HG02938 (cell line): ENCODE measurements around the gene SLC22A5.
A peak's percentile ranks its signal among the peaks of the same experiment; 100 is the strongest.
"Not testable (repeated sequence)": the region's sequence is repeated elsewhere in the genome, so short reads cannot be mapped to it uniquely, and the experiment has no call there.

Source experiments
- ATAC-seq: cut with Tn5 transposase; IDR thresholded peaks from one replicate; pipeline ENCODE4 v1.9.1; 2021; ENCODE audit warnings: mild to moderate bottlenecking, moderate library complexity; ENCODE audit not compliant: unreplicated experiment

SLC22A5 gene

GRCh38 chr5:132425975-132426524 lies 56.5 kb downstream of the SLC22A5 start:
- no peak for ATAC-seq

DNA sequence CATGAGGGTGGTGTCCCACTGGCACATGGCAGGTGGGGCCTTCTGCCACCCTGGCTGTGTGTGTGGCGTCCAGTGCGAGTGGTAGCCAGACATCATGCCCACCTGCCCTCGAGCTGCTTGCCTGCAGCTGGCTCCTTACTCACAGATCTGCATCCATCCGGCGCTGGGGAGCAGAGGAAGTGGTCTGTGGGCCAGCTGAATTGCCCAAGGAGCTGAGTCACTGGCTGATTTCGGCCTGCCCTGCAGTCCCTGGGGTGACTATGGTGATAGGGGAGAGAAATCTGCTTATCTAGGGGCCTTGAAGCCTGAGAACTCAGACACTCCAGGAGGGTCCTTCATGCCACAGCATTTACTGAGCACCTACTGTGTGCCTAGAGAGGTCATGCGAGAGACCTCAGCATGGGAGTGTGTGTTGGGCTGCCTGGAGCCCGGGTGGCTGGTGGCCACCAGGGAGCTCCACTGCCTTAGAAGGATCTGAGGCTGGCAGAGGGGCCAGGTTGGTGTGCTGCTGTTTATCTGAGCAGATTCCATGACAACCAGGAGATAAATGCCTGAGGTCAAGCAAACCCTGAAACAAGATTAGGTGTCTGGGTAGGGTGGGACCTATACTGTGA lies 57.1 kb downstream of the SLC22A5 start:
- peak; percentile 33 for ATAC-seq

DNA sequence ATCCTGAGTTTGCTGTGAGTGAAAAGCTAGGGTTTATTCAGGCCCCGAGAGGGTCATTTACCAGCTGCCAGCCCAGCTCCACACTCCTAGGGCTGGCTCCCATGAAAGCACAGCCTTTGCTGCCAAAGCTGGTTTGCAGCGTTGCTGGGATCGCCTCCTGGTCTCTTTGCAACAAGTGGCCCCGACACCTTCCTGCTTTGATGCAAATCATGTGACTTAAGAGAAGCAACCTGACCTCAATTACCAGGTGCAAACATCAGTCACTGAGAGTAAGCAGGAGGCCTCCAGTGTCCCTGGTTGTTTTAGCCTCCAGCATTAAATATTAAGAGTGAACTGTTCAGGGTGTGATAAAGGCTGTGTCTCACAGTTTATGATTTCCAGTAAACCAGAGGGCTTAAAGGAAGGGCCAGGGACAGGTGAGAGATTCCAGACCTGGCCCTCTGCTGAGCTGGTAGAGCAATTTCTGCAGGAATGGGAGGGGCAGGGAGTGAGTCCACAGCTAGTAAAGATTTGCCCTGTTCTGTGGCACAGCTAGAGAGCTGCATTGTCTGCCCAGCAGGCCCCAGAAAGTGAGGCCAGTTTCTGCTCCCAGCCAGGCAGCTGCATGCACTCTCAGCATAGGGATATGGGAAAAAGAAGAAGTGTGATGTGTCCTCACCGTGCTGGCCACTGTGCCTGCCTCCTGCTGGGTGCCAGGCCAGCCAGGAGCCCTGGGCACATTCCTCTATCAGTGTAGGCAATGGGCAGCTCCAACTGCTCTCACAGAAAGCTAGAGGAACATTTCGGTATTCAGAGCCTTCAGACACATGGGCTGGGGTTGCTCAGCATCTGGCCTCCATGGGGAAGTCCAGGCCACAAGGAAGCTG lies 58.0 kb downstream of the SLC22A5 start:
- no peak for ATAC-seq

DNA sequence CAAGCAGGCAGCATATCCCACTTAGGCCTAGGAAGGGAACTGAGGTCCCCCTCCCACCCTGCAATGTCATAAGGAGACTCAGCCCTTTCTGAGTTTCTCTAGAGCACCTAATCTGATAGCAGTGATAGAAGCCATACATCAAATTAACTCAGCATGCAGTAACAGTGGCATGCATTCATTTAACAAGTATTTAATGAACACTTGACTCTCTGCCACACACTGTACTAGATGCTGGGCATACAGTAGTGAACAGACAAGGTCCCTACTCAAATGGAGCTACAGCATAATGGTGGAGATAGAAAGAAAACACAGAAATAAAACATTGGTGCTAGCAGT lies 58.6 kb downstream of the SLC22A5 start:
- ATAC-seq, result no peak

GRCh38 chr5:132428484-132429462 lies 59.3 kb downstream of the SLC22A5 start:
- no peak for ATAC-seq

- ATAC-seq, result no peak
These were observed 60.2 kb downstream of the SLC22A5 start for GRCh38 chr5:132429463-132430440.

DNA sequence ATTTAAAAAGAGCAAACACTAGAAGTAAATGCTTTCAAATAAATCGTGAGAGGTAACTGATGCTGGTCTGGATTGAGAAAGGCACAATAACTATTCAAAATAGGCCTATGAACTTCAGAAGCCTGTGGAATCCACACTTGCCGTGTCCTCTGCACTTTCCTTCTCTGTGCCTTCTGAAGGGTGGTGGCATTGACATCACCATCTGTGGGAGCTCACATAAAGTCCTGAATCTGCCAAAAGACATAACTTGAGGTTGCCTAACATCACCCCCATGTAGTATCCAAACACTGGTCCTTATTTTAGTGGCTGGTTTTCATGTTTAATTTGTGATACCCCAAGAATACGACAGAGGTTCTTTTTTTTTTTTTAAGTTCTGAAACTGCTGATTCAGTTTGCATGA lies 61.2 kb downstream of the SLC22A5 start:
- ATAC-seq, result no peak

GRCh38 chr5:132431632-132432031 lies 62.1 kb downstream of the SLC22A5 start:
- ATAC-seq, result no peak

DNA sequence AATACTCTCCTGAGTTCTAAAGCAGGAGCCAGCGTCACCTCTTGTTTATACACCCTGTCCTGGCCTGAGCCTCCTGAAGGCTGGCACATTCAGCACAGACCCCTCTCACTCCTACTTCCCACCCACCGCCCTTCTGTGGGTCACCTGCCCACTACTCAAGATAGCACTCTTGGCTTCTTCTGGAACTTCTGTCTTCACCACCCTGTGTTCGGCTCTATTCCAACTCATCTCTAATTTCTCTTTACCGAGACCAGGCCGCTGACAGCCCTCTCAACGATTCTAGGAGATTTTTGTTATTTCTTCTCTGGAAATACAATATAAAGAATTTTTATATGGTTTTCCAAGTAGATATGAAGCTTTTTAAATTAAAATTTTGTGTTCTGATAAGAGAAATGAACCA lies 63.6 kb downstream of the SLC22A5 start:
- no peak for ATAC-seq

GRCh38 chr5:132434416-132435286 lies 65.1 kb downstream of the SLC22A5 start:
- no peak for ATAC-seq

- ATAC-seq, result no peak
These were observed 65.9 kb downstream of the SLC22A5 start for GRCh38 chr5:132435447-132435846.

GRCh38 chr5:132435886-132436285 lies 66.4 kb downstream of the SLC22A5 start:
- ATAC-seq, result no peak

DNA sequence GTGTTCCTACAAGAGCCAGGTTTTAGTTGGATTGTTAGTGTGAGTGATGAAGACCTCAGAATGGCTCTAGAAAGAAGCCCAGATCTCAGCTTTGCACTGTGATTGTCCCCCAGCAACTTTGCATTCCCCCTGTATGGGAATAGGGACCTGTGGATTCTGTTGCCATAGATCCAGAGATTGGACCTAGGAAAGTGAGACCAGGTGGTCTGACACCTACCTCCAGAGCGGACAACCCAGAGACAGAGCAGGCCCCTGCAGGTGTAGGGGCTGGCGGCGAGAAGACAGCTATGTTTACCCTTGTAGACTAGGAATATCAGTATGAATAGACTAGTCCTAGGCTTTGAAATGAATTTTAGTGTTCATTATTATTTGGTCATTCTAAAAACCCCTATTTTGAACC lies 67.4 kb downstream of the SLC22A5 start:
- no peak for ATAC-seq

- ATAC-seq, result peak; percentile 82
These were observed 68.2 kb downstream of the SLC22A5 start for GRCh38 chr5:132437604-132438266.

DNA sequence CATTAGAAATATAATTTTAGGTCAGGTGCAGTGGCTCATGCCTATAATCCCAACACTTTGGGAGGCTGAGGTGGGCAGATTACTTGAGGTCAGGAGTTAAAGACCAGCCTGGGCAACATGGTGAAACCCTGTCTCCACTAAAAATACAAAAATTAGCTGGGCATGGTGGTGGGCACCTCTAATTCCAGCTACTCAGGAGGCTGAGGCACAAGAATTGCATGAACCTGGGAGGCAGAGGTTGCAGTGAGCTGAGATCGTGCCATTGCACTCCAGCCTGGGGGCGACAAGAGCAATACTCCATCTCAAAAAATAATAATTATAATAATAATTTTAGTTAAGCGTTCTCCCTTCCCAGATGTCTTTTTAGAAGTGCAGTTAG lies 68.7 kb downstream of the SLC22A5 start:
- ATAC-seq, result not testable (repeated sequence)

DNA sequence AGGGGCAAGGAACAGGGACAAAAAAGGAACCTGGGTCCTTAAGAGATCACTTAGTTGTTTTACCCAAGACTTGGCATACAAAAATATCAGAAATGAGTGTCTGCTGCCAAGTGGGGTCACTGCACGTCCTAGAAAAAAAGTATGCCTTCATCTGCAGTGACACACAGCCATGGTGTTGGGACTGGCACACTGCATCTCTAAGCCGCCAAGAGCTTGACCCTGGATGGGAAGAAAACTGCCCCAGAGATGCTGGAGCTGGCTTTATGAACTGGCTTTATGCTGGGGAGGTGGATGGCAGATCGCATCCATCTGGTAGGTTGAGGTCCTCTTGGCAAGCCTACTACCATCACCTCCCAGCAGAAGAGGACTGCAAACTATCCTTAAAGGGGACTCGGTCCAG lies 69.4 kb downstream of the SLC22A5 start:
- no peak for ATAC-seq

DNA sequence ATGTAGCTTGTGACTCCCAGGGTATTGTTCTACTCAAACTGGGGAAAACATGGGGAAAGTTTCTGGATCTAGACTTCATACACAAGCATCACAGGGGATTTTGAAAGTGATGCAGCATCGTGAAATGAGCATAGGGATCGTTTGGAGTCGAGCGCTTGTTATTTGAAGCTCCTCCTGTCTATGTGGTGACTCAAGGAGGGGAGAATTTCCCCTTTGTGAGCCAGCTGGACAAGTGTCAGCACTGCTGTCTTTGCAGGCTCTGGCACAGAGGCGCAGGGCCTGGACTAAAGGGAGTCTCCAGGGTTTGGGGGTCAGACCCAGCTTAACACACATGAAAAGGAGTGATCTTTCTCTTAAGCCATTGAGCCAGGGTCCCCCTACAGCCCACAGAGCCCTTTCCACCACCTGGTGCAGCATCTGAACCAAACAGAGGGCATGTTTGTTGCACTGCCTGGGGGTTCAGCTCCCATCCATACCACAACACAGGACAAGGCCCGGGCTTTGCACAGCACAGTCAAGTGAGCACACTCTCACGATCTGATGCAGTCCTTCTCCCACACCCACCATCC lies 70.1 kb downstream of the SLC22A5 start:
- no peak for ATAC-seq

- no peak for ATAC-seq
These were observed 74.6 kb downstream of the SLC22A5 start for GRCh38 chr5:132444061-132444460.
